HepG2 (cell line): ENCODE data around the gene NRBP1. TPM values are rescaled to one million over a fixed set of nuclear protein-coding genes. Genes with fewer than 3 reads are reported as not detected.
A peak's percentile ranks its signal among the peaks of the same experiment; 100 is the strongest.

ENCODE experiments used
- HOXA3 ChIP-seq: sonication (generic); formaldehyde crosslinking; IDR thresholded peaks from 2 replicates; pipeline ENCODE4 v1.5.0; 2020; ENCODE audit warnings: missing genetic modification reagents
- KDM1A ChIP-seq: IDR thresholded peaks from 2 replicates; pipeline ENCODE4 v1.6.1; 2016; ENCODE audit warnings: missing compliant biosample characterization
- KLF16 ChIP-seq, 2 experiments: sonication (generic) in 1 of 2; formaldehyde crosslinking in 1 of 2; IDR thresholded peaks; 2 replicates each; pipeline versions ENCODE4 v1.6.1 to v1.8.0; 2016 to 2023; ENCODE audit warnings: missing genetic modification reagents in 2 of 2, missing compliant biosample characterization in 1 of 2
- MED8 ChIP-seq: sonication (generic); formaldehyde crosslinking; IDR thresholded peaks from 2 replicates; pipeline ENCODE4 v1.8.1; 2023; ENCODE audit warnings: mild to moderate bottlenecking, missing genetic modification reagents; ENCODE audit not compliant: insufficient replicate concordance
- MTA1 ChIP-seq: sonication (generic); formaldehyde crosslinking; IDR thresholded peaks from 2 replicates; pipeline ENCODE4 v1.4.0; 2020; ENCODE audit warnings: missing genetic modification reagents, mild to moderate bottlenecking, borderline replicate concordance
- SRSF4 ChIP-seq: fragments of 200-400 bp; formaldehyde crosslinking; IDR thresholded peaks from one replicate; pipeline ENCODE4 v1.6.1; 2018; ENCODE audit warnings: mild to moderate bottlenecking, low read depth, low read length, moderate library complexity; ENCODE audit not compliant: poor library complexity, severe bottlenecking
- STAG1 ChIP-seq: sonication (generic); formaldehyde crosslinking; IDR thresholded peaks from 2 replicates; pipeline ENCODE4 v1.4.0; 2020; ENCODE audit warnings: missing genetic modification reagents
- TCF12 ChIP-seq, 2 experiments: fragments of 450-650 bp in 1 of 2; sonication (generic) in 1 of 2; formaldehyde crosslinking in 1 of 2; IDR thresholded peaks; 2 replicates each; pipeline versions ENCODE4 v1.6.1 to v1.8.0; 2017 to 2022; ENCODE audit warnings: antibody characterized with exemption in 1 of 2, mild to moderate bottlenecking in 1 of 2, missing genetic modification reagents in 1 of 2, moderate library complexity in 1 of 2
- TSC22D2 ChIP-seq: sonication (generic); formaldehyde crosslinking; IDR thresholded peaks from 2 replicates; pipeline ENCODE4 v1.5.1; 2020; ENCODE audit warnings: missing genetic modification reagents, mild to moderate bottlenecking, borderline replicate concordance
- ZFP62 ChIP-seq: sonication (generic); formaldehyde crosslinking; IDR thresholded peaks from 2 replicates; pipeline ENCODE4 v1.4.0; 2020; ENCODE audit warnings: missing genetic modification reagents
- ZKSCAN8 ChIP-seq: IDR thresholded peaks from 2 replicates; pipeline ENCODE4 v1.6.1; 2016; ENCODE audit warnings: borderline replicate concordance, missing genetic modification reagents, missing compliant biosample characterization
- ZNF615 ChIP-seq: sonication (generic); formaldehyde crosslinking; IDR thresholded peaks from 2 replicates; pipeline ENCODE4 v1.5.0; 2020; ENCODE audit warnings: mild to moderate bottlenecking, missing genetic modification reagents, borderline replicate concordance
- ZNF619 ChIP-seq: sonication (generic); formaldehyde crosslinking; IDR thresholded peaks from 2 replicates; pipeline ENCODE4 v1.4.0; 2020; ENCODE audit warnings: mild to moderate bottlenecking, missing genetic modification reagents
- polyA plus RNA-seq, 8 experiments: library from polyadenylated mRNA; depleted of rRNA in 3 of 8; stranded (reverse) in 7 of 8; unstranded in 1 of 8; fragments of >200 nt; fragmentation: Illumina TruSeq in 4 of 8; extraction: Trizol in 4 of 8; gene quantifications; 2 replicates each; pipeline versions ENCODE4 v1.2.1 to v1.2.3, GENCODE V29; 2011 to 2016; ENCODE audit warnings: low read depth in 4 of 8, missing spikeins in 1 of 8, mixed read lengths in 1 of 8; ENCODE audit not compliant: insufficient read depth in 1 of 8
- total RNA-seq, 5 experiments: library from RNA; depleted of rRNA; stranded (reverse); fragments of >200 nt; fragmentation: Illumina TruSeq; extraction: Trizol; gene quantifications; 2 replicates each; pipeline ENCODE4 v1.2.3, GENCODE V29; 2016; ENCODE audit warnings: low read depth in 1 of 5
- TF ChIP-seq, protein P1 (sequence below): IDR thresholded peaks from 2 replicates; pipeline ENCODE4 v1.6.1; 2016
- TF ChIP-seq, protein P2 (sequence below), 2 experiments: sonication (generic) in 1 of 2; formaldehyde crosslinking in 1 of 2; IDR thresholded peaks; 2 replicates each; pipeline versions ENCODE4 v1.6.1 to v1.9.0; 2014 to 2022; ENCODE audit warnings: antibody characterized with exemption in 1 of 2, borderline replicate concordance in 1 of 2, inconsistent platforms in 1 of 2, low read depth in 1 of 2, missing genetic modification reagents in 1 of 2
- TF ChIP-seq, protein P3 (sequence below): sonication (generic); formaldehyde crosslinking; IDR thresholded peaks from 2 replicates; pipeline ENCODE4 v1.5.0; 2020; ENCODE audit warnings: mild to moderate bottlenecking, missing genetic modification reagents, borderline replicate concordance

NRBP1 gene
- total and polyA plus RNA-seq, 2 of the 13 experiments (the other 11 are each of a cell fraction or from before 2014, with no cell fraction given): 165 to 240 TPM

DNA sequence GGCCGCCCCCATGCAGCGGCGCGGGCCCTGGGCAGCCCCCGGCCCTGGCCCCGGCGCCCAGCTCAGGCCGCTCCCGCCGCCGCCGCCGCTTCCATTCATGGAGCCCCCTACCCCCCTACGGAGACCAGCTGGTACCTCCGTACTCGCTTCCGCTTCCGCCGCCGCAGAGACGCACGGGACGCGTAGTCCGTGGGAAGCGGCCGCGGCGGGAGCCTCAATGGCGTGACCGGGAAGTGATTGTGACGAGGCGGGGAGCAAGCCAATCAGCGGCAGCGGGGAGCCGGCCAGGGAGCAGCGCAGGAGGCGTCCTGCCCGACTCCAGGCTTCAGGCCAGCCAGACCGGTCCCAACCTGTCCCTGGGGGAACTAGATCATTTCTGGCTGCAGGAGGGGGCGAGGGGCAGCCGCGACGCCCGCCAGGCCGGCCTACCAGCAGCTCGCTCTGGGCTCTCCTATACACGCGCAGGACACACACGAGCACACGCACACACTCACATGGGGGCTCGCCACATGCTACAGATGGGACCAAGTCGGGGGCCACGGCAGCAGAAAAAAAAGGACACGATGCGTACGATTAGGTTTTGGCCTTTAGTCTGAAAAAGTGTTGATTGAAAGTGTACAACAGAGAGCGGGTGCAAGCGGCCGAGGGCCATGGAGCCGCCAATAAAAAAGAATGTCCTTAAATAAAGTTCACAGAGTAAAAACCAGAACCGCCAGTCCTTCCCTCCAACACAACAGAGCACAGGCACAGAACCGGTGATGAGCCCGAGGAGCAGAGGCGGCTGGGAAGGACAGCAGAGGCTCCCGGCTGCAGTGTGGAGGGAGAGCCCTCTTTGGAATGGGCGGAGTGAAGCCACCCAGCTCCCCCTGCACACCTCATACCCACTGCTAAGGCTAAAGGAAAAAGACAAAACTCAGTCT, 47.5 kb upstream of the NRBP1 start, which contains the start of gene ZNF513 (continued):
- TF ChIP-seq, protein P1, sequence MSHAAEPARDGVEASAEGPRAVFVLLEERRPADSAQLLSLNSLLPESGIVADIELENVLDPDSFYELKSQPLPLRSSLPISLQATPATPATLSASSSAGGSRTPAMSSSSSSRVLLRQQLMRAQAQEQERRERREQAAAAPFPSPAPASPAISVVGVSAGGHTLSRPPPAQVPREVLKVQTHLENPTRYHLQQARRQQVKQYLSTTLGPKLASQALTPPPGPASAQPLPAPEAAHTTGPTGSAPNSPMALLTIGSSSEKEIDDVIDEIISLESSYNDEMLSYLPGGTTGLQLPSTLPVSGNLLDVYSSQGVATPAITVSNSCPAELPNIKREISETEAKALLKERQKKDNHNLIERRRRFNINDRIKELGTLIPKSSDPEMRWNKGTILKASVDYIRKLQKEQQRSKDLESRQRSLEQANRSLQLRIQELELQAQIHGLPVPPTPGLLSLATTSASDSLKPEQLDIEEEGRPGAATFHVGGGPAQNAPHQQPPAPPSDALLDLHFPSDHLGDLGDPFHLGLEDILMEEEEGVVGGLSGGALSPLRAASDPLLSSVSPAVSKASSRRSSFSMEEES: peak; percentile 45; the same call in 1 of the 2 replicates
- TF ChIP-seq SRSF4 (no peak), KLF16 (CRISPR knock-in tag; IDR thresholded peaks at IDR 0.05) (no peak), TCF12 (IDR thresholded peaks at IDR 0.05) (no peak), TCF12 (CRISPR knock-in tag; IDR thresholded peaks at IDR 0.05) (0 out of 2 replicates have a peak, but pooled peaks have one; percentile 36), ZNF619 (CRISPR knock-in tag) (no peak; the same call in 1 of the 2 replicates), TSC22D2 (no peak), ZKSCAN8 (no peak), STAG1 (CRISPR knock-in tag) (no peak), MED8 (CRISPR knock-in tag) (no peak), KDM1A (CRISPR knock-in tag) (no peak), HOXA3 (CRISPR knock-in tag) (peak; percentile 90), MTA1 (CRISPR knock-in tag) (peak; percentile 34; the same call in 1 of the 2 replicates), ZFP62 (no peak), ZNF615 (CRISPR knock-in tag) (no peak; the same call in 1 of the 2 replicates)
- TF ChIP-seq, protein P2, sequence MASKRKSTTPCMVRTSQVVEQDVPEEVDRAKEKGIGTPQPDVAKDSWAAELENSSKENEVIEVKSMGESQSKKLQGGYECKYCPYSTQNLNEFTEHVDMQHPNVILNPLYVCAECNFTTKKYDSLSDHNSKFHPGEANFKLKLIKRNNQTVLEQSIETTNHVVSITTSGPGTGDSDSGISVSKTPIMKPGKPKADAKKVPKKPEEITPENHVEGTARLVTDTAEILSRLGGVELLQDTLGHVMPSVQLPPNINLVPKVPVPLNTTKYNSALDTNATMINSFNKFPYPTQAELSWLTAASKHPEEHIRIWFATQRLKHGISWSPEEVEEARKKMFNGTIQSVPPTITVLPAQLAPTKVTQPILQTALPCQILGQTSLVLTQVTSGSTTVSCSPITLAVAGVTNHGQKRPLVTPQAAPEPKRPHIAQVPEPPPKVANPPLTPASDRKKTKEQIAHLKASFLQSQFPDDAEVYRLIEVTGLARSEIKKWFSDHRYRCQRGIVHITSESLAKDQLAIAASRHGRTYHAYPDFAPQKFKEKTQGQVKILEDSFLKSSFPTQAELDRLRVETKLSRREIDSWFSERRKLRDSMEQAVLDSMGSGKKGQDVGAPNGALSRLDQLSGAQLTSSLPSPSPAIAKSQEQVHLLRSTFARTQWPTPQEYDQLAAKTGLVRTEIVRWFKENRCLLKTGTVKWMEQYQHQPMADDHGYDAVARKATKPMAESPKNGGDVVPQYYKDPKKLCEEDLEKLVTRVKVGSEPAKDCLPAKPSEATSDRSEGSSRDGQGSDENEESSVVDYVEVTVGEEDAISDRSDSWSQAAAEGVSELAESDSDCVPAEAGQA (IDR thresholded peaks at IDR 0.05; ENCODE audit: low read depth): peak; percentile 73
- TF ChIP-seq, protein P2 (CRISPR knock-in tag; IDR thresholded peaks at IDR 0.05; ENCODE audit: borderline replicate concordance): no peak
- TF ChIP-seq, protein P3, sequence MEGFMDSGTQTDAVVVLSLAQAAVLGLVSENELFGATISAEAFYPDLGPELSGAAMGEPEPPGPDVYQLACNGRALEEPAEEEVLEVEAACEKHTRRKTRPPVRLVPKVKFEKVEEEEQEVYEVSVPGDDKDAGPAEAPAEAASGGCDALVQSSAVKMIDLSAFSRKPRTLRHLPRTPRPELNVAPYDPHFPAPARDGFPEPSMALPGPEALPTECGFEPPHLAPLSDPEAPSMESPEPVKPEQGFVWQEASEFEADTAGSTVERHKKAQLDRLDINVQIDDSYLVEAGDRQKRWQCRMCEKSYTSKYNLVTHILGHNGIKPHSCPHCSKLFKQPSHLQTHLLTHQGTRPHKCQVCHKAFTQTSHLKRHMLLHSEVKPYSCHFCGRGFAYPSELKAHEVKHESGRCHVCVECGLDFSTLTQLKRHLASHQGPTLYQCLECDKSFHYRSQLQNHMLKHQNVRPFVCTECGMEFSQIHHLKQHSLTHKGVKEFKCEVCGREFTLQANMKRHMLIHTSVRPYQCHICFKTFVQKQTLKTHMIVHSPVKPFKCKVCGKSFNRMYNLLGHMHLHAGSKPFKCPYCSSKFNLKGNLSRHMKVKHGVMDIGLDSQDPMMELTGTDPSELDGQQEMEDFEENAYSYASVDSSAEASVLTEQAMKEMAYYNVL (CRISPR knock-in tag): no peak
